ENCODE results near the gene DPP6. TPM values are rescaled to one million over a fixed set of nuclear protein-coding genes. Genes with fewer than 3 reads are reported as not detected.

Gene DPP6
- total and polyA plus RNA-seq, 2 experiments from 2014 or later: 0.20 to 0.44 TPM

- no peak for TF ChIP-seq EZH2phosphoT487 (IDR thresholded peaks at IDR 0.05; ENCODE audit: low read depth, severe bottlenecking, unreplicated experiment)
- TF ChIP-seq CTCF (IDR thresholded peaks at IDR 0.05; ENCODE audit: poor library complexity): no peak
- 93% methylated on average over 6 of the region's 6 CpGs for WGBS (ENCODE audit: low lambda C conversion rate, missing lambda C conversion rate)
- no peaks in the 10 kb centered on the region for H3K9me3 ChIP-seq (ENCODE audit: low read depth)
These were observed 199.8 kb downstream of the DPP6 start for GRCh38 chr7:154252046-154252445.

GRCh38 chr7:154253810-154254209 lies 201.6 kb downstream of the DPP6 start:
- Histone ChIP-seq H3K4me3 (no peak overlapping the region), H3K9me3 (ENCODE audit: low read depth) (no peaks in the 10 kb centered on the region), H3K79me2 (no peaks in the 10 kb centered on the region), H3K27me3 (no peaks in the 10 kb centered on the region), H3K4me1 (ENCODE audit: insufficient read depth) (no peaks in the 10 kb centered on the region), H3K27ac (no peak overlapping the region), H4K20me1 (ENCODE audit: insufficient read depth, poor library complexity, severe bottlenecking) (no peaks in the 10 kb centered on the region), H3K4me2 (no peak overlapping the region), H3K9me2 (replicated peaks; ENCODE audit: insufficient read depth) (no peaks in the 10 kb centered on the region), H3K36me3 (replicated peaks; ENCODE audit: insufficient read depth, low read depth) (no peaks in the 10 kb centered on the region), H2AFZ (no peak overlapping the region)
- TF ChIP-seq EZH2 (IDR thresholded peaks at IDR 0.05; ENCODE audit: borderline replicate concordance): no peak
- no peak for TF ChIP-seq CTCF (IDR thresholded peaks at IDR 0.05; ENCODE audit: poor library complexity)
- no peak for TF ChIP-seq EZH2phosphoT487 (IDR thresholded peaks at IDR 0.05; ENCODE audit: low read depth, severe bottlenecking, unreplicated experiment)
- DNase-seq (ENCODE audit: low spot score): no peak
- WGBS (ENCODE audit: low lambda C conversion rate, missing lambda C conversion rate): 67% methylated on average over 6 of the region's 6 CpGs

More at GRCh38 chr7:154252046-154252445, 199.8 kb downstream of the DPP6 start:
- DNase-seq (ENCODE audit: low spot score): no peak
- H3K4me2 ChIP-seq: no peak overlapping the region
- H3K27ac ChIP-seq: no peak overlapping the region
- H3K9me2 ChIP-seq (replicated peaks; ENCODE audit: insufficient read depth): no peaks in the 10 kb centered on the region
- H3K79me2 ChIP-seq: no peaks in the 10 kb centered on the region
- H3K4me3 ChIP-seq: no peak overlapping the region
- no peaks in the 10 kb centered on the region for H3K27me3 ChIP-seq
- H2AFZ ChIP-seq: no peak overlapping the region
- H3K36me3 ChIP-seq (replicated peaks; ENCODE audit: insufficient read depth, low read depth): no peaks in the 10 kb centered on the region
- H4K20me1 ChIP-seq (ENCODE audit: insufficient read depth, poor library complexity, severe bottlenecking): no peaks in the 10 kb centered on the region
- no peaks in the 10 kb centered on the region for H3K4me1 ChIP-seq (ENCODE audit: insufficient read depth)

GRCh38 chr7:154255324-154255723 lies 203.1 kb downstream of the DPP6 start:
- Histone ChIP-seq H3K4me3 (no peak overlapping the region), H3K27ac (no peak overlapping the region), H3K4me2 (no peak overlapping the region), H3K9me2 (replicated peaks; ENCODE audit: insufficient read depth) (no peaks in the 10 kb centered on the region), H3K4me1 (ENCODE audit: insufficient read depth) (no peaks in the 10 kb centered on the region), H3K36me3 (replicated peaks; ENCODE audit: insufficient read depth, low read depth) (no peaks in the 10 kb centered on the region), H3K79me2 (no peaks in the 10 kb centered on the region), H3K9me3 (ENCODE audit: low read depth) (no peaks in the 10 kb centered on the region), H2AFZ (no peak overlapping the region), H4K20me1 (ENCODE audit: insufficient read depth, poor library complexity, severe bottlenecking) (no peaks in the 10 kb centered on the region), H3K27me3 (no peaks in the 10 kb centered on the region)
- no peak for DNase-seq (ENCODE audit: low spot score)
- TF ChIP-seq EZH2phosphoT487 (IDR thresholded peaks at IDR 0.05; ENCODE audit: low read depth, severe bottlenecking, unreplicated experiment) (no peak), EZH2 (IDR thresholded peaks at IDR 0.05; ENCODE audit: borderline replicate concordance) (no peak), CTCF (IDR thresholded peaks at IDR 0.05; ENCODE audit: poor library complexity) (no peak)
- WGBS (ENCODE audit: low lambda C conversion rate, missing lambda C conversion rate): 53% methylated on average over 6 of the region's 7 CpGs

GRCh38 chr7:154256150-154256549 lies 204.0 kb downstream of the DPP6 start:
- no peak overlapping the region for H3K4me3 ChIP-seq
- no peaks in the 10 kb centered on the region for H3K27me3 ChIP-seq
- H4K20me1 ChIP-seq (ENCODE audit: insufficient read depth, poor library complexity, severe bottlenecking): no peaks in the 10 kb centered on the region
- no peak overlapping the region for H3K4me2 ChIP-seq
- H3K36me3 ChIP-seq (replicated peaks; ENCODE audit: insufficient read depth, low read depth): no peaks in the 10 kb centered on the region
- H3K79me2 ChIP-seq: no peaks in the 10 kb centered on the region
- no peaks in the 10 kb centered on the region for H3K9me2 ChIP-seq (replicated peaks; ENCODE audit: insufficient read depth)
- H3K27ac ChIP-seq: no peak overlapping the region
- no peak for DNase-seq (ENCODE audit: low spot score)
- no peak overlapping the region for H2AFZ ChIP-seq
- no peaks in the 10 kb centered on the region for H3K9me3 ChIP-seq (ENCODE audit: low read depth)
- no peak for TF ChIP-seq EZH2phosphoT487 (IDR thresholded peaks at IDR 0.05; ENCODE audit: low read depth, severe bottlenecking, unreplicated experiment)
- TF ChIP-seq CTCF (IDR thresholded peaks at IDR 0.05; ENCODE audit: poor library complexity): no peak
- no peak for TF ChIP-seq EZH2 (IDR thresholded peaks at IDR 0.05; ENCODE audit: borderline replicate concordance)
- no peaks in the 10 kb centered on the region for H3K4me1 ChIP-seq (ENCODE audit: insufficient read depth)
- WGBS (ENCODE audit: low lambda C conversion rate, missing lambda C conversion rate): 90% methylated on average over 8 of the region's 8 CpGs
